Mesenchymal stem cell (in vitro differentiated cells and primary cell): Measurements from ENCODE around the gene PDGFRA.
"Not testable (repeated sequence)": the region's sequence is repeated elsewhere in the genome, so short reads cannot be mapped to it uniquely, and the experiment has no call there.

Experiments used
- DNase-seq: peaks from one replicate; pipeline ENCODE4 v3.0.0-alpha.2; 2013
- H2AFZ ChIP-seq: one replicate; pipeline ENCODE4 v1.6.1; 2013; ENCODE audit warnings: low read depth, mild to moderate bottlenecking, control low read depth, inconsistent platforms, low read length, moderate library complexity
- H2AK5ac ChIP-seq: 2 replicates; pipeline ENCODE4 v1.6.1; 2013; ENCODE audit warnings: low read length, moderate library complexity, mild to moderate bottlenecking, inconsistent platforms; ENCODE audit not compliant: severe bottlenecking
- H2BK120ac ChIP-seq: one replicate; pipeline ENCODE4 v1.6.1; 2013; ENCODE audit warnings: low read depth, mild to moderate bottlenecking, inconsistent platforms, low read length, moderate library complexity
- H2BK12ac ChIP-seq, 2 experiments: one replicate each; pipeline ENCODE4 v1.6.1; 2013; ENCODE audit warnings: inconsistent platforms in 2 of 2, low read length in 2 of 2, mild to moderate bottlenecking in 2 of 2, moderate library complexity in 2 of 2, control low read depth in 1 of 2
- H2BK15ac ChIP-seq: one replicate; pipeline ENCODE4 v1.6.1; 2013; ENCODE audit warnings: mild to moderate bottlenecking, low read depth, inconsistent platforms; ENCODE audit not compliant: poor library complexity, severe bottlenecking
- H2BK5ac ChIP-seq: 2 replicates; pipeline ENCODE4 v1.6.1; 2013; ENCODE audit warnings: low read depth, mild to moderate bottlenecking, low read length, control low read depth, inconsistent platforms; ENCODE audit not compliant: poor library complexity, severe bottlenecking
- H3K14ac ChIP-seq, 2 experiments: one replicate each; pipeline ENCODE4 v1.6.1; 2013; ENCODE audit warnings: inconsistent platforms in 2 of 2, low read length in 2 of 2, control low read depth in 1 of 2, mild to moderate bottlenecking in 1 of 2, moderate library complexity in 1 of 2
- H3K18ac ChIP-seq, 2 experiments: one replicate each; pipeline ENCODE4 v1.6.1; 2013; ENCODE audit warnings: inconsistent platforms in 2 of 2, low read length in 2 of 2, control low read depth in 1 of 2, low read depth in 1 of 2, mild to moderate bottlenecking in 1 of 2
- H3K23ac ChIP-seq, 2 experiments: one replicate each; pipeline ENCODE4 v1.6.1; 2013; ENCODE audit warnings: inconsistent platforms in 2 of 2, low read length in 2 of 2, mild to moderate bottlenecking in 2 of 2, moderate library complexity in 2 of 2, control low read depth in 1 of 2
- H3K27ac ChIP-seq: 2 replicates; pipeline ENCODE4 v1.5.1; 2013; ENCODE audit warnings: mild to moderate bottlenecking, moderate library complexity, low read length, control low read depth, inconsistent platforms; ENCODE audit not compliant: poor library complexity, severe bottlenecking
- H3K27me3 ChIP-seq, 2 experiments: 2 replicates each; pipeline versions ENCODE4 v1.6.1 to v1.7.0; 2013; ENCODE audit warnings: low read length in 2 of 2, mild to moderate bottlenecking in 2 of 2, moderate library complexity in 2 of 2, control low read depth in 1 of 2, inconsistent platforms in 1 of 2; ENCODE audit not compliant: control insufficient read depth in 1 of 2, insufficient read depth in 1 of 2
- H3K36me3 ChIP-seq, 2 experiments: 2 replicates each; pipeline versions ENCODE4 v1.6.1 to v1.7.0; 2013; ENCODE audit warnings: low read length in 2 of 2, control low read depth in 1 of 2, inconsistent platforms in 1 of 2, low read depth in 1 of 2, mild to moderate bottlenecking in 1 of 2; ENCODE audit not compliant: insufficient read depth in 2 of 2, control insufficient read depth in 1 of 2
- H3K4ac ChIP-seq, 2 experiments: one replicate each; pipeline ENCODE4 v1.6.1; 2013; ENCODE audit warnings: inconsistent platforms in 2 of 2, low read length in 2 of 2, mild to moderate bottlenecking in 2 of 2, moderate library complexity in 2 of 2, control low read depth in 1 of 2, low read depth in 1 of 2
- H3K4me1 ChIP-seq: 2 replicates; pipeline ENCODE4 v1.6.1; 2013; ENCODE audit warnings: low read depth, low read length, control low read depth; ENCODE audit not compliant: control insufficient read depth, insufficient read depth
- H3K4me2 ChIP-seq: 2 replicates; pipeline ENCODE4 v1.6.1; 2013; ENCODE audit warnings: low read length, mild to moderate bottlenecking, inconsistent platforms; ENCODE audit not compliant: poor library complexity, severe bottlenecking
- H3K4me3 ChIP-seq, 2 experiments: 2 replicates each; pipeline versions ENCODE4 v1.5.1 to v1.7.0; 2013; ENCODE audit warnings: low read length in 2 of 2, mild to moderate bottlenecking in 2 of 2, control low read depth in 1 of 2, low read depth in 1 of 2; ENCODE audit not compliant: insufficient read depth in 1 of 2
- H3K79me1 ChIP-seq: replicated peaks from 2 replicates; pipeline ENCODE4 v1.6.1; 2013; ENCODE audit warnings: mild to moderate bottlenecking, control low read depth, low read length, inconsistent platforms; ENCODE audit not compliant: poor library complexity, severe bottlenecking
- H3K9ac ChIP-seq: 2 replicates; pipeline ENCODE4 v1.7.0; 2013; ENCODE audit warnings: mild to moderate bottlenecking, low read length, moderate library complexity
- H3K9me3 ChIP-seq: 2 replicates; pipeline ENCODE4 v1.7.0; 2013; ENCODE audit warnings: mild to moderate bottlenecking, low read length; ENCODE audit not compliant: control insufficient read depth
- H4K8ac ChIP-seq: one replicate; pipeline ENCODE4 v1.6.1; 2013; ENCODE audit warnings: inconsistent platforms, mild to moderate bottlenecking, low read length, moderate library complexity
- H4K91ac ChIP-seq: one replicate; pipeline ENCODE4 v1.6.1; 2013; ENCODE audit warnings: mild to moderate bottlenecking, low read length, inconsistent platforms
- WGBS: methylation state at CpG from one replicate; pipeline ENCODE4 v1.1.7; 2013; ENCODE audit warnings: mixed read lengths; 5-methylcytosine and 5-hydroxymethylcytosine counted together

Gene PDGFRA

GRCh38 chr4:54241268-54241823 lies 12.3 kb downstream of the PDGFRA start:
- H3K4me1 ChIP-seq, H4K91ac ChIP-seq, H4K8ac ChIP-seq, H2BK12ac ChIP-seq, H3K9me3 ChIP-seq, H3K4ac ChIP-seq, DNase-seq, H2AK5ac ChIP-seq, H2AFZ ChIP-seq, H3K9ac ChIP-seq, H2BK5ac ChIP-seq, H3K23ac ChIP-seq, H3K27me3 ChIP-seq, H2BK120ac ChIP-seq, H3K27ac ChIP-seq, H2BK15ac ChIP-seq, H3K14ac ChIP-seq, H3K79me1 ChIP-seq, H3K4me2 ChIP-seq, H3K18ac ChIP-seq: not testable (repeated sequence)
- 92% methylated on average over 1 of the region's 3 CpGs for WGBS
- Histone ChIP-seq H3K36me3 (peaks cover 0 to 62% of the 10 kb centered on the region in 2 experiments), H3K4me3 (peak overlapping the region in 1 of 2 experiments; percentile 24)

GRCh38 chr4:54243541-54243940 lies 14.4 kb downstream of the PDGFRA start:
- not testable (repeated sequence) for H4K8ac ChIP-seq, H3K4me2 ChIP-seq, H3K27ac ChIP-seq, H3K23ac ChIP-seq, H3K4me3 ChIP-seq, H2AK5ac ChIP-seq, H3K79me1 ChIP-seq, DNase-seq, H3K4me1 ChIP-seq, H2BK120ac ChIP-seq, H3K14ac ChIP-seq, H2BK15ac ChIP-seq, H3K18ac ChIP-seq, H3K9me3 ChIP-seq, H4K91ac ChIP-seq, H2BK12ac ChIP-seq, H2BK5ac ChIP-seq, H3K27me3 ChIP-seq, H3K9ac ChIP-seq, H3K4ac ChIP-seq, H2AFZ ChIP-seq
- WGBS: 98% methylated on average over 15 of the region's 15 CpGs
- peaks cover 0 to 47% of the 10 kb centered on the region in 2 experiments for H3K36me3 ChIP-seq

GRCh38 chr4:54252312-54252711 lies 23.2 kb downstream of the PDGFRA start:
- H4K8ac ChIP-seq, H3K4me1 ChIP-seq, H3K9me3 ChIP-seq, H2BK120ac ChIP-seq, H3K27ac ChIP-seq, H2AFZ ChIP-seq, H3K23ac ChIP-seq, H3K18ac ChIP-seq, H4K91ac ChIP-seq, H3K27me3 ChIP-seq, H2BK5ac ChIP-seq, H3K4me2 ChIP-seq, H2AK5ac ChIP-seq, H2BK15ac ChIP-seq, H3K4ac ChIP-seq, H2BK12ac ChIP-seq, DNase-seq, H3K79me1 ChIP-seq, H3K4me3 ChIP-seq, H3K14ac ChIP-seq: not testable (repeated sequence)
- WGBS: no CpG with 5 or more reads among the region's 1 CpG
- Histone ChIP-seq H3K36me3 (peaks cover 0 to 49% of the 10 kb centered on the region in 2 experiments), H3K9ac (peak overlapping the region; percentile 36)

GRCh38 chr4:54254116-54254914 lies 25.2 kb downstream of the PDGFRA start:
- 45% methylated on average over 6 of the region's 7 CpGs for WGBS
- no peak overlapping the region for H3K27ac ChIP-seq

More at GRCh38 chr4:54254116-54254914, 25.2 kb downstream of the PDGFRA start:
- no peak overlapping the region for H2AFZ ChIP-seq
- H4K91ac ChIP-seq: no peak overlapping the region
- no peak overlapping the region for H3K4me2 ChIP-seq
- H2BK5ac ChIP-seq: no peak overlapping the region
- H2BK12ac ChIP-seq: no peak overlapping the region
- peaks cover 0 to 69% of the 10 kb centered on the region in 2 experiments for H3K36me3 ChIP-seq
- H3K9ac ChIP-seq: peak overlapping the region; percentile 54
- no peaks in the 10 kb centered on the region for H3K79me1 ChIP-seq
- H3K4me1 ChIP-seq: no peaks in the 10 kb centered on the region
- no peak overlapping the region for H3K4ac ChIP-seq
- H2AK5ac ChIP-seq: no peak overlapping the region
- H3K23ac ChIP-seq: no peak overlapping the region
- H3K27me3 ChIP-seq: no peaks in the 10 kb centered on the region
- no peak for DNase-seq
- peak overlapping the region in 1 of 2 experiments; percentile 3 for H3K4me3 ChIP-seq
- no peak overlapping the region for H4K8ac ChIP-seq
- no peak overlapping the region for H2BK120ac ChIP-seq
- peak overlapping the region in 1 of 2 experiments; percentile 4 for H3K18ac ChIP-seq
- H3K9me3 ChIP-seq: no peaks in the 10 kb centered on the region
- no peak overlapping the region for H2BK15ac ChIP-seq
- H3K14ac ChIP-seq: no peak overlapping the region
